Stimulated activated naive CD8-positive, alpha-beta T cell treated with anti-CD3 and anti-CD28 coated beads, Interleukin-15, Interleukin-2, amounts not matched to agents 100 ng/mL and 50 ng/mL, for 24 hours (primary cell): Measurements from ENCODE around the gene ASIP.

Experiments
- H3K27ac Mint-ChIP-seq: one replicate; pipeline ENCODE4 v1.8.0; 2021; ENCODE audit warnings: mild to moderate bottlenecking, mixed read lengths
- H3K27me3 Mint-ChIP-seq: one replicate; pipeline ENCODE4 v1.8.0; 2021; ENCODE audit warnings: mixed read lengths
- H3K36me3 Mint-ChIP-seq: one replicate; pipeline ENCODE4 v1.8.0; 2021; ENCODE audit warnings: low read depth, mixed read lengths
- H3K4me1 Mint-ChIP-seq: one replicate; pipeline ENCODE4 v1.8.0; 2021; ENCODE audit warnings: low read depth, mixed read lengths
- H3K4me3 Mint-ChIP-seq: one replicate; pipeline ENCODE4 v1.8.0; 2021; ENCODE audit warnings: mild to moderate bottlenecking, mixed read lengths
- H3K9me3 Mint-ChIP-seq: one replicate; pipeline ENCODE4 v1.8.0; 2021; ENCODE audit warnings: mixed read lengths

ASIP gene

GRCh38 chr20:34305333-34306230 is 64.4 kb downstream of the ASIP start:
- Mint-ChIP-seq H3K9me3 (no peaks in the 10 kb centered on the region), H3K4me1 (peaks cover 10% of the 10 kb centered on the region), H3K27me3 (peaks cover 4% of the 10 kb centered on the region), H3K4me3 (no peak overlapping the region), H3K27ac (no peak overlapping the region), H3K36me3 (peaks cover 9% of the 10 kb centered on the region)

- H3K4me1 Mint-ChIP-seq, result peaks cover 9% of the 10 kb centered on the region
- no peaks in the 10 kb centered on the region for H3K9me3 Mint-ChIP-seq
- peaks cover 18% of the 10 kb centered on the region for H3K27me3 Mint-ChIP-seq
- no peaks in the 10 kb centered on the region for H3K36me3 Mint-ChIP-seq
- no peak overlapping the region for H3K27ac Mint-ChIP-seq
- H3K4me3 Mint-ChIP-seq, result no peak overlapping the region
Measured at GRCh38 chr20:34309691-34310090, 68.5 kb downstream of the ASIP start.

- Mint-ChIP-seq H3K9me3 (no peaks in the 10 kb centered on the region), H3K36me3 (no peaks in the 10 kb centered on the region), H3K27ac (no peak overlapping the region), H3K4me3 (no peak overlapping the region), H3K27me3 (peaks cover 18% of the 10 kb centered on the region), H3K4me1 (peaks cover 9% of the 10 kb centered on the region)
Measured at GRCh38 chr20:34310481-34311117, 69.4 kb downstream of the ASIP start.

GRCh38 chr20:34311118-34312023 is 70.1 kb downstream of the ASIP start:
- Mint-ChIP-seq H3K4me1 (peaks cover 9% of the 10 kb centered on the region), H3K4me3 (no peak overlapping the region), H3K27me3 (peaks cover 18% of the 10 kb centered on the region), H3K27ac (no peak overlapping the region), H3K9me3 (no peaks in the 10 kb centered on the region), H3K36me3 (no peaks in the 10 kb centered on the region)

GRCh38 chr20:34312024-34312460 is 70.8 kb downstream of the ASIP start:
- H3K4me3 Mint-ChIP-seq, result no peak overlapping the region
- no peaks in the 10 kb centered on the region for H3K9me3 Mint-ChIP-seq
- no peak overlapping the region for H3K27ac Mint-ChIP-seq
- H3K4me1 Mint-ChIP-seq, result peaks cover 9% of the 10 kb centered on the region
- H3K27me3 Mint-ChIP-seq, result peaks cover 18% of the 10 kb centered on the region
- H3K36me3 Mint-ChIP-seq, result no peaks in the 10 kb centered on the region

- Mint-ChIP-seq H3K4me1 (peaks cover 9% of the 10 kb centered on the region), H3K4me3 (no peak overlapping the region), H3K27ac (no peak overlapping the region), H3K27me3 (peaks cover 18% of the 10 kb centered on the region), H3K36me3 (no peaks in the 10 kb centered on the region), H3K9me3 (no peaks in the 10 kb centered on the region)
Measured at GRCh38 chr20:34312544-34313217, 71.5 kb downstream of the ASIP start.

GRCh38 chr20:34315236-34315635 is 74.0 kb downstream of the ASIP start:
- H3K27me3 Mint-ChIP-seq, result peaks cover 17% of the 10 kb centered on the region
- peaks cover 9% of the 10 kb centered on the region for H3K4me1 Mint-ChIP-seq
- H3K4me3 Mint-ChIP-seq, result no peak overlapping the region
- no peaks in the 10 kb centered on the region for H3K36me3 Mint-ChIP-seq
- H3K27ac Mint-ChIP-seq, result no peak overlapping the region
- no peaks in the 10 kb centered on the region for H3K9me3 Mint-ChIP-seq

- no peaks in the 10 kb centered on the region for H3K36me3 Mint-ChIP-seq
- H3K9me3 Mint-ChIP-seq, result no peaks in the 10 kb centered on the region
- no peak overlapping the region for H3K4me3 Mint-ChIP-seq
- H3K27ac Mint-ChIP-seq, result no peak overlapping the region
- H3K4me1 Mint-ChIP-seq, result peaks cover 9% of the 10 kb centered on the region
- peaks cover 11% of the 10 kb centered on the region for H3K27me3 Mint-ChIP-seq
Measured at GRCh38 chr20:34316196-34316814, 75.1 kb downstream of the ASIP start.
